Measurements from ENCODE around the gene KLF4. TPM values are rescaled to one million over a fixed set of nuclear protein-coding genes. Genes with fewer than 3 reads are reported as not detected.
"Not testable (repeated sequence)": the region's sequence is repeated elsewhere in the genome, so short reads cannot be mapped to it uniquely, and the experiment has no call there.

Gene KLF4
- polyA plus RNA-seq (ENCODE audit: insufficient read length), result 20.4 TPM

DNA sequence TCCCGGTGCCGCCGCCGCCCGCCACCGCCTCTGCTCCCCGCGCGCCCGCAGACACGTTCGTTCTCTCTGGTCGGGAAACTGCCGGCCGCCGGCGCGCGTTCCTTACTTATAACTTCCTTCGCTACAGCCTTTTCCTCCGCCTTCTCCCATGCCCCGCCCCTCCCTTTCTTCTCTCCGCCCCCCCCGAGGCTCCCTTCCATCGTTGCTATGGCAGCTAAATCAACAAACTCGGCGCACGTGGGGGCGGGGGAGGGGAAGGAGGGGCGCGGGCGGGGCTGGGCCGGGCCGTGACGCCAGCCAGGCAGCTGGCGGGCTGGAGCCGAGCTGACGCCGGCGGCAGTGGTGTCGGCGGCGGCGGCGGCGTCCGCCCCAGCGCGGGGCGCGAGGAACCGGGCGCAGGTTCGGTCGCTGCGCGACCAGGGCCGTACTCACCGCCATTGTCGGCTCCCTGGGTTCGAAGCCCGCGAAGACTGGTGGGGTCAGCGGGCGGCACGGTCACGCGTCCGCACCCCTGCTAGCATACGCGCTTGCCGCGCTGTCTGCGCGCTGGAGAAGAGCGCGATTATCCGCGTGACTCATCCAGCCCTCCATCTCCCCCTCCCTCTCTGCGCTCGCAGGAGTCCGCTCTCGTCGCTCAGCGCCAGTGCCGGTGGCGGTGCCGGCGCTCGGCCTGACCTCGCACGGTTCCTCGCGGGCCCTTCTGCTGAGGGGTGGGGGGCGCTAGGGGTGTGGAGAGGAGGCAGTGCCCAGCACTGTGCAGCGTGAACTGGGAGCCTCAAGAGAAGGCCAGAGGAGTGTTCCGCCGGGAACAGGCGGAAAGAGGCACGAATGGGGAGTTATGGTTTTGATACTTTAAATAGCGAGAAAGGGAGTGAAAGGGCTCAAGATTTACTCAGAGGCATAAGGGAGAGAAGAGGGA lies at the start of gene KLF4:
Gene KLF4, minus strand, starts transcription at position 83 of the 919 bp plus-strand sequence. CDS start 597 bp downstream, outside the sequence.
- DNase-seq (ENCODE audit: low read depth), result peak; percentile 70

DNA sequence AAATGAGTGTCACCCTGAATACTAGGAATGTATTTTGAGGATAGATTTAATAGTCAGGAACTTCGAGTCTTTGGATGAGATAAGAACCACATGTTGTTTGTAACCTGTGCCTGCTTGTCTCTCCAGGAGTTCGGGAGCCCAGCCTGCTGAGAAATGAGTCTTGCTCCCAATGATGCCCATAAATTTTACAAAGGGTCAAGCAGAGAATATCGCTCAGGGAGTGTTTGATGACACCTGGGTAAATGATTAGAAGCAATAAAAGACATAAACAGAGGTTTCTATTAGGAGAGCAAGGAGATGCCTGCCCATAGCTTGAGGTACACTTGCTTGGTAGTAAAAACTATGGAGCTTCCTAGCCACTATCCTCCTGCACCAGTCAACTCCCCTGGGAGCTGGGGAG lies 46.9 kb upstream of the KLF4 start:
- no peak for DNase-seq (ENCODE audit: low read depth)

- no peak for DNase-seq (ENCODE audit: low read depth)
Observed at GRCh38 chr9:107534510-107535078, 45.0 kb upstream of the KLF4 start.

DNA sequence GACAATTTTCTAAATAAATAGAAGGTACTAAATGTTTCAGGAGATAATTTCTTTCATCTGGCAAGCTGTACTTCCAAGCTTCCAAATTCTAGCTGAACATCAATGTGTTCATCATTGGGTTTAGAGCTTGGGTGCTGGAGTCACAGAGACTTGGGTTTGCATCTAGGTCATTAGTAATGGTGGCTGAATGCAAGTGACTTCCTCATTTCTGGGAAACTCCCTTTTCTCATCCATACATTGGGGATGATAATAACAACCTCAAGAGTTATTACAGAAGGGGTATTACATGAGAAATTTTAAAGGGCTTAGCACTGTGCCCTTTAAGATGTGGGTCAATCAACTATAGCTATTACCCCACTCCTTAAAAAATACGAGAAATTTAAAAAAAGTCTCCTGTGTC lies 41.1 kb upstream of the KLF4 start:
- no peak for DNase-seq (ENCODE audit: low read depth)

DNA sequence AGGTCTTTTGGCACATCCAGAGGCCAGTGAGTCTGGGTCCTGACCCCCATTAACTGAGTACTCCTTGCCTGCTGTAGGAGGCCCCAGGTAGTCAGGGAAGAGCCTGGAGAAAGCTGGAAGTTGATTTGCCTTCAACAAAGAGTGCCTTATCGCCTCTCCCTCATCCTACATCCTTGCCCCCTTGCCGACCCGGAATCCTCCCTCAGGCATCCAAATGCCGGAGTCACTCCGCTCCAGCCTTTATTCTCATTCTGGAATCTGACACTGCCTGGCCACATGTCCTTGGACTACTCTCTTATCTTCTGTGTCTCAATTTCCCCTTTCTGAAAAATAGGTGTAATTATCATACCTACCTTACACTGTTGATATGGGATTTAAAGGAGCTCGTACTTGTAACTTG lies 39.1 kb upstream of the KLF4 start:
- no peak for DNase-seq (ENCODE audit: low read depth)

DNA sequence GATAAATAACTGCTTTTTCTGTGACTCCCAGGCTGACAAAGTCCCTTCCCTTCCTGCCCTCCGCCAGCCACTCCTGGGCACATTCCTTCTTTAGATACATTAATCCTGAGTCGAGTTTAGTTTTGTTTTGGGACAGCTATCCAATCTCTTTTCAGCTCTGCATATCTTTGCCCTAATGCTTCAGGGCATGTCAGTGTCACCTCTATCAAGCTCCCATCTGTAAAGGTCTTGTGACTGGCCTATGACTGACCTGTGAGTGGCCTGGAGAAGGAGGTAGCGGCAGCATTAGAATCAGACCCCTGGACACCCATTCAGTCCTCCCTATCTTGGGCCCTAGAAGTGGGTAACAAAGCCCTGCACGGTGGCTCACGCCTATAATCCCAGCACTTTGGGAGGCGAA lies 34.0 kb upstream of the KLF4 start:
- DNase-seq (ENCODE audit: low read depth), result no peak

DNA sequence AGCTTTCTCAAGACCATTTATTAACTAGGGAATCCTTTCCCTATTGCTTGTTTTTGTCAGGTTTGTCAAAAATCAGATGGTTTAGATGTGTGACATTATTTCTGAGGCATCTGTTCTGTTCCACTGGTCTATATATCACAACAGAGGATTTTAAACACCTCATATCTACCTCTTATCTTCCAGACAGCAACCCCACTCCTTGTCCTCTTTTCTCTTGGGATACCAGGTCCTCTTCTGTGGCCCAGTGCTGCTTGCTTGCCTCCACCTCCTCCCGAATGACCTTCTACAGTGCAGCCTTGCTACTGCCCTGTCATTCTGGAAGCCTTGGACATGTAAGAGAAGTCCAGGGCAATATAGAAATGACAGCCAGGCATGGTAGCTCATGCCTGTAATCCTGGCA lies 30.6 kb upstream of the KLF4 start:
- DNase-seq (ENCODE audit: low read depth), result no peak

GRCh38 chr9:107518037-107518807 lies 28.7 kb upstream of the KLF4 start:
- DNase-seq (ENCODE audit: low read depth), result no peak

GRCh38 chr9:107513464-107514100 lies 24.0 kb upstream of the KLF4 start:
- DNase-seq (ENCODE audit: low read depth), result no peak

GRCh38 chr9:107504585-107505455 lies 15.3 kb upstream of the KLF4 start:
- no peak for DNase-seq (ENCODE audit: low read depth)

- no peak for DNase-seq (ENCODE audit: low read depth)
Observed at GRCh38 chr9:107502464-107502863, 12.9 kb upstream of the KLF4 start.

GRCh38 chr9:107500421-107501200 lies 11.0 kb upstream of the KLF4 start:
- DNase-seq (ENCODE audit: low read depth), result not testable (repeated sequence)

DNA sequence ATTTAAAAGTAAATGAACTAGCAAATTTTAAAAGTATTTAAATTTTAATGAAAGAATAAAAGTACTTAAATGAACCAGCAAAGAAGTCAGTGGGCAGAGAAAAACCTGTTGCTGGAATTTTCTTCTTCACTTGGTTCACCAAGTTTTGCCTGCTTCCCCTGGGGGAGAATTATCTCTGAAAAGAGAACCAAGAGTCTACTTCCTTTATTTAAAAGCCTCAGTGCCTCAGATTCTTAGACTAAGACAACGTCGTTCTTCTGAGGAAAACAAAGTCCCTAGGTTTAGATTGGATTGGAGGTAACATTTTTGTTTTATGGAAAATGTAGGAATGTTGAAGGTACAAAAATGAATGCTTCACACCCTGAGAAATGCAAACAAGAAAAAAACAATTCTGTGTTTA lies 7.4 kb upstream of the KLF4 start:
- no peak for DNase-seq (ENCODE audit: low read depth)

GRCh38 chr9:107492381-107492970 lies 2.9 kb upstream of the KLF4 start:
- no peak for DNase-seq (ENCODE audit: low read depth)

- DNase-seq (ENCODE audit: low read depth), result no peak
Observed at GRCh38 chr9:107491081-107492053, 1.8 kb upstream of the KLF4 start.

- not testable (repeated sequence) for DNase-seq (ENCODE audit: low read depth)
Observed at GRCh38 chr9:107490606-107490970, 1.0 kb upstream of the KLF4 start.

- no peak for DNase-seq (ENCODE audit: low read depth)
Observed at GRCh38 chr9:107489144-107489673, 360 bp downstream of the KLF4 start.
